Activated CD4-positive, alpha-beta T cell treated with anti-CD3 and anti-CD28 coated beads, Interleukin-2, Interleukin-6, amounts not matched to agents 100 ng/mL and 50 ng/mL, durations not matched to agents 16 hours and 8 hours (primary cell): ENCODE data around the gene ALDH9A1.
"Not testable (repeated sequence)": the region's sequence is repeated elsewhere in the genome, so short reads cannot be mapped to it uniquely, and the experiment has no call there.

Experiments used
- DNase-seq: peaks from one replicate; pipeline ENCODE4 v3.0.0-alpha.2; 2020

The ALDH9A1 gene

DNA sequence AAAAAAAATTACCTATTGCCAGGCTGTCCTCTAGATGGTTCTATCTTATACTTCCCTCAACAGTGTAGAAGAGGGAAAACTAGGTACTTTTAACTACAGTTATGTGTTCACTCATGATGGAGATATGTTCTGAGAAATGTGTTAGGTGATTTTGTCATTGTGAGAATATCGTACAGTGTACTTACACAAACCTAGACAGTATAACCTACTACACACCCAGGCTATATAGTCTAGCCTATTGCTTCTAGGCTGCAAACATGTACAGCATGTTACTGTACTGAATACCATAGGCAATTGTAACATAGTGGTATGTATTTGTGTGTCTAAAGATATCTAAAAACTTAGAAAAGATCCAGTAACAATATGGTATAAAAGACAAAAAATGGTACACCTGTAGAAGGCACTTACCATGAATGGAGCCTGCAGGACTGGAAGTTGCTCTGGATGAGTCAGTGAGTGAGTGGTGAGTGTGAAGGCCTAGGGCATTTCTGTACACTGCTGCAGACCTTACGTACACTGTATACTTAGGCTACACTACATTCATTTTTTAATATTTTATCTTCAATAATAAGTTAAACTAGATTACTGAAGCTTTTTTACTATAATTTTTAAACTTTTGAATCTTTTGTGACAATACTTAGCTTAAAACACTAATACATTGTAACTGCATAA lies 54.2 kb downstream of the ALDH9A1 start:
- DNase-seq: peak; percentile 15

DNA sequence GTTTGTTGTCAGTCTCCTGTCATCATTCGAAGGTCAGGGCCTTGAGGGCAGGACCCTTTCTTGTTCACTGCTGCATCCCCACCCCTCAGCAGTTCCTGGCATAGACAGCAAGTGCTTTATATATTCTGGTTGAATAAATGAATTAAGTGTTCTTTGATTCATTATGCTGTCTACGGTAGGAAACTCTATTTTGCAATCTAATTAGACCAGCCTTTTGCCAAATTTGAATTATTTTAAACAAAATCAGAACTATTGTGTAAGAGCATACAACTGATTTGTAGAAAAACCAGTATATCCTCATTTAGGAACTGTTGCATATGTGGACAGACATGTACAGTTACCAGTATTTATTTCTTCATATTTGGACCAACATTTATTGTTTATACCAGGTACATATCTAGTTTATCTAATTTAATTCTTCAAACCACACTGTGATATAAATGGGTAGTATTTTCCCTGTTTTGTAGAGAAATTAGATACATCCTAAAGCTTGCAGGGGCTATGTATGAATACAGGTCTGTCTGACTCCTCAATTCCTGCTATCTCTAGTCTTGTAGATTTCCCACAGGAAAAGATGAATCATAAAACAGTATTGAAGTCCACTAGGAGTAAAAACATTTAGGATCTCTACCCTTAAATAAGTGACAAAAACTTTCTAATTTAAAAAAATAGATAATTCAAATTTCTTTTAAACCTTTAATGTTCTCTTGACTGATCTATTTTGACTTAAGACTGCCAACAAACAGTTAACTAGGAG lies 57.0 kb downstream of the ALDH9A1 start:
- no peak for DNase-seq

GRCh38 chr1:165639821-165640623 lies 58.3 kb downstream of the ALDH9A1 start:
- peak; percentile 62 for DNase-seq

- DNase-seq: not testable (repeated sequence)
Measured at GRCh38 chr1:165638211-165638610, 60.2 kb downstream of the ALDH9A1 start.

DNA sequence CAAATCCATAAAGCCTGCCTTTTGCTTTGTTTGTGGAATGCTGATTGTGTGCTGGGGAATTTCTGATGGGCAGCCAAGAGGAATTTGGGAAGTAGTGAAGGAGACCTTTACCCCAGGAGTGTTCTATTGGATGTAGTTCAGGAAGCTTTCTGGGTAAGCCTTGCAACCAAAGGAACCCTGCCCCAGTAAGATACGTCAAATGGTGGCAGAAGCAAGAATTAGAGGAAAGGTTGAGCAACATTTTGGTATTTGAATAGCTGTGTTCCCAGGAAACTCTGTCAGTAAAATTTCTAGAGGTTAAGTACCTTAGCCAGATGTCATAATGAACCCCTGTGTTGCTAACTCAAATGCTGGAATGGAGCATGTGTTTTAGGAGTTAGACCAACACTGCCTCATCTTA lies 60.9 kb downstream of the ALDH9A1 start:
- no peak for DNase-seq

DNA sequence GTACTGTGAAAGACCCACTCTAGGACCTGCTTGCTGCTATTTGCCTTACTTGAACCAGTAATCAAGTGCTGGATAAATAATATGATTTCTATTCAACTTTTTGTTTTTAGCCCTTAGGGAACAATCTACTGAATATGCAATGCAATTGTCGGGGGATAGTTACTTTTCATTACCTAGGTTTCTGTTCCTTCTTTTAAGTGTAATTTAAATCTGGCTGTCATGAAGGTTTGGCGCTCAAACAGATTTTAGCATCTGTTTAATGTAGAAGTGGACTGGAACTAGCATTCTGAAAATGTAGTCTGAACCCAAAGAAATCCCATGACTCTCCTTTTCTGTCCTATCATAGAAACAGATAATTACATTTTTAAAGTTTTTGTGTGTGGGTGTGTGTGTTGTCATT lies 62.5 kb downstream of the ALDH9A1 start:
- DNase-seq: no peak

- no peak for DNase-seq
Measured at GRCh38 chr1:165635329-165635728, 63.0 kb downstream of the ALDH9A1 start.

- no peak for DNase-seq
Measured at GRCh38 chr1:165634154-165634921, 64.0 kb downstream of the ALDH9A1 start.

GRCh38 chr1:165633614-165634013 lies 64.7 kb downstream of the ALDH9A1 start:
- DNase-seq: peak; percentile 66

GRCh38 chr1:165632491-165632890 lies 65.9 kb downstream of the ALDH9A1 start:
- no peak for DNase-seq

DNA sequence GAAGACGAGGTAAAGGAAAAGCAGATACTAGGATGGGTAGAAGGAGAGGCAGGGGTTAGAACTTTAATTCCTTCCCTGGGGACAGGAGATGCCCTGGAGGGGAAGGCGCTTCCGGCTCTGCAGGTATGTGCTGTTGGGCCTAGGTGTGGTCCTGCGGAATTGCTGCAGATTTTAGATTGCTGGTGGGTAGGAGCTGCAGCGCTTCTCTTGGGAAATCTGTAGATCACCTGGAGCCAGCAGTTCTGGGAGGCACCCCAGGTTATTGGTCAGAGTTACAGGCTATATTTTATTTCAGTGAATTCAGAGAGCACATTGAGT lies 66.3 kb downstream of the ALDH9A1 start:
- no peak for DNase-seq

DNA sequence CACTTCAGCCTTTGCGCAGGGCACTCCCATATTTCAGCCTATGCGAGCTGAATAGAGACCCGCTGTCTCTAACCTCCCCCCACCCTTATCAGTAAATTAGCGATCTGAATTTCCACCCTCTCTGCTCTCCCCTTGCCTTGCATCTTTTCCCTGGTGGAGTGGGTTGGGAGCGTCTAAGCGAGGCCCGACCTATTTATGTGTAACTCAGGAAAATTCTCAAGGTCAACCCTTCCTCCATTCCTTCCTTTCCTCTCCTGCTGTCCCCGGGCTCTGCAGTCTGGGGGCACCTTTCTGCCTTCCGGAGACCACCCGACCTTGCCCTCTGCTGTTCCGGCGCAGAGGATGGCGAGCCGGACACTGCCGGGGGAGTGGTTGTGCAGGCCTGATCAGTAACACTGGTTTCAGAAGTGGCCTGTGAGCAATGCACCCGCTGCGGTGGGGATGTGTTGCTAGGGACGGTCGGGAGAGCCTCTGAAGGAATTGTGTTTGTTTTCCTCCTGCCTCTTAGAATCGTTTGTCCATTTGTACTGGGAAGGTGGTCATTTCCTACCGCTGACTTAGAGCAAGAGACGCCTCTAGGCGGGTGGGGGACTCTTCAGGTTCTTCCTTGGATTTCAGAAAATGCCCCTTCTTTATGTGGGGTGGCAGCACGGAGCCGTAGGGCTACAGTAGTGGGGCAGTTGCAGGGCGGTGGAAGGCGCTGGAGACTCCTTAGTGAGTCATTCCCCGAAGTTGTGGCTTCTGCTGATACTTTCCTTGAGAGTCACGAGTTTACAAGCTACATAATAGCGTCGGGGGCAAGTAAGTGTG lies 66.8 kb downstream of the ALDH9A1 start:
- DNase-seq: peak; percentile 83

GRCh38 chr1:165630629-165631341 lies 67.6 kb downstream of the ALDH9A1 start, which contains the start of gene MGST3:
Gene MGST3 (plus strand): TSS chr1:165631234. CDS start chr1:165649848, 18,614 bp downstream.
- DNase-seq: peak; percentile 95

GRCh38 chr1:165629848-165630628 lies 68.3 kb downstream of the ALDH9A1 start:
- DNase-seq: no peak

DNA sequence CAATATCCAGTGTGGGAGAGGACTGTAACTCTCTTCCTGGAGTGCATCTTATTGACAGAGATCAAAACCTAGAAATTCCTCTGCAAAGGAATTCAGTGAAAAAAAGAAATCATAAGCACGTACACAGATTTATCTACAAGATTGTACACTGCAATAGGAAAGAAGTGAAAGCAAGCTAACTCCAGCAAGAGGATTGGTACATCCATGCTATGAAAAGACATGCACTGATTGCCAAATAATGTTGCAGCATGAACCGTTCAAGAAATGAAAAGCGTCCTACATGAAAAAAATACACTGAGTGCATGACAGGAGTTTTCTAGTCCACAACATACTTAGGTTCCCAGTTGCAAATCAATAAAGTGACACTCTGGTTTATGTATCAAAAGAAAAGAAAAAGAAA lies 69.2 kb downstream of the ALDH9A1 start:
- DNase-seq: no peak

GRCh38 chr1:165628147-165628822 lies 70.1 kb downstream of the ALDH9A1 start:
- DNase-seq: no peak

DNA sequence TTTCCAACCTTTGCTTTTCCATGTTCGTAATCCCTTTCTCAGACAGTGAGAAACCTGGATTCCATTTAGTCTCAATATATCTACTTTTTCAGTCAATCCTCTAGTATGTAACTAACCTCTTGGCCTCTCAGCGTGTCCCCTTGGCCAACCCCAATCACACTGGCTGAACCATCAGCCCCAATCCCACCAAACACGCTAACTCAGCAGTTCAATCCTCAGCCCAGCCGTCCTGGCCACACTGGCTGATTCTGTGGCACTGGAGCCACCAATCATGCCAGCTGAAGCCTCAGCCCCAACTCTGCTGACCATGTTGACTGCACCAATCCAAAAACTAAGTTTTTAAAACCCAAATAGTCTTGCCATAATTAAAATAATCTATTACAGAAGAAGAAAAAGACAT lies 73.9 kb downstream of the ALDH9A1 start:
- DNase-seq: no peak

GRCh38 chr1:165623624-165624023 lies 74.7 kb downstream of the ALDH9A1 start:
- DNase-seq: no peak

DNA sequence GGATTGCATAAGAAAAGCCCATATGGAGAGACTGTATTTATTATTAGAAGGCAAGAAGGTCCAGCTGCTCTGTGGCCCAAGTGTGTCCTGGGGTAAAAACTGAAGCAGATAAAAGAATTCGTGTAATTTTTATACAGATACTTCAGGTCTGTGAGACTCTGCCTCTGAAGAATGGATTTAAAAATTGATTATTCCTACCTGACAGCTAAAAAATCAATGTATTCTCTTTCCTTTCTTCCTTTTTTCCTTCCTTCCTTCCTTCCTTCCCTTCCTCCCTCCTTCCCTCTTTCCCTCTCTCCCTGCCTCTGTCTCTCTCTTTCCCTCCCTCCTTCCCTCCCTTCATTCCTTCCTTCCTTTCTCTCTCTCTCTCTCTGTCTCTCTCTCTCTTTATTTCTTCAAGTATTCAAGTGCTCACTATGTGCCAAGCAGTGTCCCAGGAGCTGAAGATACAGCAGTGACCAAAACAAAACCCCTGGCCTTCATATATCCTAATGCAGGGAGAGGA lies 78.7 kb downstream of the ALDH9A1 start:
- DNase-seq: no peak
